ENCODE measurements around the gene FAM217B.

The FAM217B gene

GRCh38 chr20:59976156-59976782 lies 36.1 kb downstream of the FAM217B start:
- no peak for DNase-seq (ENCODE audit: low spot score)

- DNase-seq (ENCODE audit: low spot score): peak; percentile 69
Observed at GRCh38 chr20:59977086-59977485, 36.9 kb downstream of the FAM217B start.

- DNase-seq (ENCODE audit: low spot score): no peak
Observed at GRCh38 chr20:59983076-59983475, 42.9 kb downstream of the FAM217B start.

GRCh38 chr20:59984541-59984940 lies 44.4 kb downstream of the FAM217B start:
- no peak for DNase-seq (ENCODE audit: low spot score)

- DNase-seq (ENCODE audit: low spot score): no peak
Observed at GRCh38 chr20:59985164-59985563, 45.0 kb downstream of the FAM217B start.

- no peak for DNase-seq (ENCODE audit: low spot score)
Observed at GRCh38 chr20:59985864-59986263, 45.7 kb downstream of the FAM217B start.

- DNase-seq (ENCODE audit: low spot score): no peak
Observed at GRCh38 chr20:59987135-59987534, 46.9 kb downstream of the FAM217B start.

- no peak for DNase-seq (ENCODE audit: low spot score)
Observed at GRCh38 chr20:59988141-59988540, 48.0 kb downstream of the FAM217B start.

- DNase-seq (ENCODE audit: low spot score): no peak
Observed at GRCh38 chr20:59992526-59993084, 52.4 kb downstream of the FAM217B start.

GRCh38 chr20:59993736-59994430 lies 53.7 kb downstream of the FAM217B start:
- DNase-seq (ENCODE audit: low spot score): no peak

- DNase-seq (ENCODE audit: low spot score): no peak
Observed at GRCh38 chr20:59994697-59995122, 54.5 kb downstream of the FAM217B start.

- no peak for DNase-seq (ENCODE audit: low spot score)
Observed at GRCh38 chr20:59996108-59996507, 55.9 kb downstream of the FAM217B start.

GRCh38 chr20:59997896-59998295 lies 57.7 kb downstream of the FAM217B start:
- no peak for DNase-seq (ENCODE audit: low spot score)

Measured in Ammon's horn (tissue), 1 donor.